HepG2 (cell line): Measurements from ENCODE around the gene BBC3. TPM values are rescaled to one million over a fixed set of nuclear protein-coding genes. Genes with fewer than 3 reads are reported as not detected.
A peak's percentile ranks its signal among the peaks of the same experiment; 100 is the strongest.

Source experiments
- EED ChIP-seq: sonication (generic); formaldehyde crosslinking; IDR thresholded peaks from 2 replicates; pipeline ENCODE4 v1.5.0; 2020; ENCODE audit warnings: mild to moderate bottlenecking, missing genetic modification reagents
- FOXK1 ChIP-seq: sonication (generic); formaldehyde crosslinking; IDR thresholded peaks from 2 replicates; pipeline ENCODE4 v1.4.0; 2020; ENCODE audit warnings: low read depth, missing genetic modification reagents, borderline replicate concordance
- GATA4 ChIP-seq: sonication (generic); IDR thresholded peaks from 2 replicates; pipeline ENCODE4 v1.6.1; 2016; ENCODE audit warnings: antibody characterized with exemption, low read depth, borderline replicate concordance
- HNRNPLL ChIP-seq: fragments of 200-400 bp; formaldehyde crosslinking; IDR thresholded peaks from 2 replicates; pipeline ENCODE4 v1.6.1; 2017; ENCODE audit warnings: mild to moderate bottlenecking, low read depth, low read length; ENCODE audit not compliant: poor library complexity, severe bottlenecking
- KDM1A ChIP-seq: IDR thresholded peaks from 2 replicates; pipeline ENCODE4 v1.6.1; 2016; ENCODE audit warnings: missing compliant biosample characterization
- MTA1 ChIP-seq: sonication (generic); formaldehyde crosslinking; IDR thresholded peaks from 2 replicates; pipeline ENCODE4 v1.4.0; 2020; ENCODE audit warnings: missing genetic modification reagents, mild to moderate bottlenecking, borderline replicate concordance
- NFIC ChIP-seq: IDR thresholded peaks from 2 replicates; pipeline ENCODE4 v1.6.1; 2012; ENCODE audit warnings: mild to moderate bottlenecking, low read length, inconsistent platforms
- SNAPC2 ChIP-seq: sonication (generic); formaldehyde crosslinking; IDR thresholded peaks from 2 replicates; pipeline ENCODE4 v1.8.1; 2022; ENCODE audit warnings: mild to moderate bottlenecking, missing genetic modification reagents
- TP53 ChIP-seq: sonication (generic); formaldehyde crosslinking; conservative IDR thresholded peaks from 2 replicates; pipeline ENCODE4 v1.4.0; 2020; ENCODE audit warnings: missing genetic modification reagents
- YEATS2 ChIP-seq: sonication (generic); formaldehyde crosslinking; IDR thresholded peaks from 2 replicates; pipeline ENCODE4 v1.4.0; 2020; ENCODE audit warnings: missing genetic modification reagents, borderline replicate concordance
- YEATS4 ChIP-seq: sonication (generic); formaldehyde crosslinking; IDR thresholded peaks from 2 replicates; pipeline ENCODE4 v1.4.0; 2020; ENCODE audit warnings: missing genetic modification reagents, borderline replicate concordance
- ZFP1 ChIP-seq: IDR thresholded peaks from 2 replicates; pipeline ENCODE4 v1.6.1; 2016
- ZFP62 ChIP-seq: sonication (generic); formaldehyde crosslinking; IDR thresholded peaks from 2 replicates; pipeline ENCODE4 v1.4.0; 2020; ENCODE audit warnings: missing genetic modification reagents
- ZKSCAN1 ChIP-seq: fragments of 150-350 bp; IDR thresholded peaks from 2 replicates; pipeline ENCODE4 v1.6.1; 2014; ENCODE audit warnings: low read length
- ZNF136 ChIP-seq: sonication (generic); formaldehyde crosslinking; IDR thresholded peaks from 2 replicates; pipeline ENCODE4 v1.8.1; 2022; ENCODE audit warnings: low read depth, mild to moderate bottlenecking, moderate library complexity, missing genetic modification reagents
- ZNF224 ChIP-seq: sonication (generic); formaldehyde crosslinking; IDR thresholded peaks from 2 replicates; pipeline ENCODE4 v1.5.0; 2020; ENCODE audit warnings: mild to moderate bottlenecking, missing genetic modification reagents
- ZNF232 ChIP-seq: sonication (generic); formaldehyde crosslinking; IDR thresholded peaks from 2 replicates; pipeline ENCODE4 v1.4.0; 2020; ENCODE audit warnings: missing genetic modification reagents, borderline replicate concordance
- ZNF326 ChIP-seq: sonication (generic); formaldehyde crosslinking; IDR thresholded peaks from 2 replicates; pipeline ENCODE4 v1.4.0; 2020; ENCODE audit warnings: missing genetic modification reagents, borderline replicate concordance
- ZNF337 ChIP-seq: sonication (generic); formaldehyde crosslinking; IDR thresholded peaks from 2 replicates; pipeline ENCODE4 v1.5.1; 2020; ENCODE audit warnings: missing genetic modification reagents, low read depth, mild to moderate bottlenecking, borderline replicate concordance
- ZNF496 ChIP-seq: sonication (generic); formaldehyde crosslinking; IDR thresholded peaks from 2 replicates; pipeline ENCODE4 v1.8.1; 2023; ENCODE audit warnings: mild to moderate bottlenecking, moderate library complexity, missing genetic modification reagents; ENCODE audit not compliant: insufficient replicate concordance
- ZNF782 ChIP-seq: sonication (generic); formaldehyde crosslinking; IDR thresholded peaks from 2 replicates; pipeline ENCODE4 v1.4.0; 2020; ENCODE audit warnings: missing genetic modification reagents, mild to moderate bottlenecking, borderline replicate concordance
- polyA plus RNA-seq, 8 experiments: library from polyadenylated mRNA; depleted of rRNA in 3 of 8; stranded (reverse) in 7 of 8; unstranded in 1 of 8; fragments of >200 nt; fragmentation: Illumina TruSeq in 4 of 8; extraction: Trizol in 4 of 8; gene quantifications; 2 replicates each; pipeline versions ENCODE4 v1.2.1 to v1.2.3, GENCODE V29; 2011 to 2016; ENCODE audit warnings: low read depth in 4 of 8, missing spikeins in 1 of 8, mixed read lengths in 1 of 8; ENCODE audit not compliant: insufficient read depth in 1 of 8
- total RNA-seq, 5 experiments: library from RNA; depleted of rRNA; stranded (reverse); fragments of >200 nt; fragmentation: Illumina TruSeq; extraction: Trizol; gene quantifications; 2 replicates each; pipeline ENCODE4 v1.2.3, GENCODE V29; 2016; ENCODE audit warnings: low read depth in 1 of 5
- TF ChIP-seq, protein P1 (sequence below): sonication (generic); formaldehyde crosslinking; IDR thresholded peaks from 2 replicates; pipeline ENCODE4 v1.4.0; 2020; ENCODE audit warnings: missing genetic modification reagents
- TF ChIP-seq, protein P2 (sequence below): IDR thresholded peaks from 2 replicates; pipeline ENCODE4 v1.6.1; 2016; ENCODE audit warnings: missing compliant biosample characterization, missing genetic modification reagents, borderline replicate concordance
- TF ChIP-seq, protein P3 (sequence below): sonication (generic); formaldehyde crosslinking; IDR thresholded peaks from 2 replicates; pipeline ENCODE4 v1.5.0; 2020; ENCODE audit warnings: missing genetic modification reagents

The BBC3 gene
- total and polyA plus RNA-seq, 2 of the 13 experiments (the other 11 are each of a cell fraction or from before 2014, with no cell fraction given), result 6.1 to 8.8 TPM

GRCh38 chr19:47231215-47232054 lies 436 bp upstream of the BBC3 start (continued):
- TF ChIP-seq ZNF326, result no peak
- TF ChIP-seq ZKSCAN1, result no peak
- TF ChIP-seq ZNF496 (CRISPR knock-in tag), result no peak
- no peak for TF ChIP-seq SNAPC2 (CRISPR knock-in tag)
- TF ChIP-seq ZNF136 (CRISPR knock-in tag), result no peak
- TF ChIP-seq HNRNPLL, result peak; percentile 27
- TF ChIP-seq ZFP1 (CRISPR knock-in tag), result no peak
- TF ChIP-seq ZNF224 (CRISPR knock-in tag), result no peak
- TF ChIP-seq YEATS2, result peak; percentile 22; the same call in 1 of the 2 replicates
- TF ChIP-seq, protein P1, sequence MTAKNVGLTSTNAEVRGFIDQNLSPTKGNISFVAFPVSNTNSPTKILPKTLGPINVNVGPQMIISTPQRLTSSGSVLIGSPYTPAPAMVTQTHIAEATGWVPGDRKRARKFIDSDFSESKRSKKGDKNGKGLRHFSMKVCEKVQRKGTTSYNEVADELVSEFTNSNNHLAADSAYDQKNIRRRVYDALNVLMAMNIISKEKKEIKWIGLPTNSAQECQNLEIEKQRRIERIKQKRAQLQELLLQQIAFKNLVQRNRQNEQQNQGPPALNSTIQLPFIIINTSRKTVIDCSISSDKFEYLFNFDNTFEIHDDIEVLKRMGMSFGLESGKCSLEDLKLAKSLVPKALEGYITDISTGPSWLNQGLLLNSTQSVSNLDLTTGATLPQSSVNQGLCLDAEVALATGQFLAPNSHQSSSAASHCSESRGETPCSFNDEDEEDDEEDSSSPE (CRISPR knock-in tag), result 0 out of 2 replicates have a peak, but pooled peaks have one; percentile 18
- peak; percentile 94 for TF ChIP-seq YEATS4 (CRISPR knock-in tag)
- TF ChIP-seq ZNF782, result no peak
- TF ChIP-seq EED (CRISPR knock-in tag), result peak; percentile 81; the same call in 1 of the 2 replicates
- TF ChIP-seq, protein P2, sequence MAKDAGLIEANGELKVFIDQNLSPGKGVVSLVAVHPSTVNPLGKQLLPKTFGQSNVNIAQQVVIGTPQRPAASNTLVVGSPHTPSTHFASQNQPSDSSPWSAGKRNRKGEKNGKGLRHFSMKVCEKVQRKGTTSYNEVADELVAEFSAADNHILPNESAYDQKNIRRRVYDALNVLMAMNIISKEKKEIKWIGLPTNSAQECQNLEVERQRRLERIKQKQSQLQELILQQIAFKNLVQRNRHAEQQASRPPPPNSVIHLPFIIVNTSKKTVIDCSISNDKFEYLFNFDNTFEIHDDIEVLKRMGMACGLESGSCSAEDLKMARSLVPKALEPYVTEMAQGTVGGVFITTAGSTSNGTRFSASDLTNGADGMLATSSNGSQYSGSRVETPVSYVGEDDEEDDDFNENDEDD (CRISPR knock-in tag), result peak; percentile 54; the same call in 1 of the 2 replicates
- TF ChIP-seq FOXK1 (CRISPR knock-in tag), result peak; percentile 53; the same call in 1 of the 2 replicates
- TF ChIP-seq MTA1 (CRISPR knock-in tag), result peak; percentile 86; the same call in 1 of the 2 replicates
- TF ChIP-seq GATA4, result 0 out of 2 replicates have a peak, but pooled peaks have one; percentile 20
- TF ChIP-seq ZNF337 (CRISPR knock-in tag), result no peak
- TF ChIP-seq ZNF232 (CRISPR knock-in tag), result peak; percentile 86; the same call in 1 of the 2 replicates
- TF ChIP-seq, protein P3, sequence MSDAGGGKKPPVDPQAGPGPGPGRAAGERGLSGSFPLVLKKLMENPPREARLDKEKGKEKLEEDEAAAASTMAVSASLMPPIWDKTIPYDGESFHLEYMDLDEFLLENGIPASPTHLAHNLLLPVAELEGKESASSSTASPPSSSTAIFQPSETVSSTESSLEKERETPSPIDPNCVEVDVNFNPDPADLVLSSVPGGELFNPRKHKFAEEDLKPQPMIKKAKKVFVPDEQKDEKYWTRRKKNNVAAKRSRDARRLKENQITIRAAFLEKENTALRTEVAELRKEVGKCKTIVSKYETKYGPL (CRISPR knock-in tag), result no peak
- no peak; the same call in 1 of the 2 replicates for TF ChIP-seq KDM1A (CRISPR knock-in tag)
- no peak for TF ChIP-seq NFIC
- no peak for TF ChIP-seq ZFP62
- peak; percentile 99 for TF ChIP-seq TP53 (CRISPR knock-in tag)
